Measurements from ENCODE around the gene PROM1. TPM values are rescaled to one million over a fixed set of nuclear protein-coding genes. Genes with fewer than 3 reads are reported as not detected.

Gene PROM1
- polyA plus RNA-seq, 3 donors, result not detected

GRCh38 chr4:16111533-16111932 lies 27.7 kb upstream of the PROM1 start:
- intact Hi-C loops (cut with micrococcal nuclease), result no loop called here
- Histone ChIP-seq H3K36me3 (replicated peaks in 1 of 2; ENCODE audit: control insufficient read depth in 1 of 2, insufficient read depth in 2 of 2, low read length in 2 of 2) (no peaks in the 10 kb centered on the region), H3K27me3 (ENCODE audit: control insufficient read depth in 2 of 2, insufficient read depth in 2 of 2, low read length in 2 of 2) (no peaks in the 10 kb centered on the region), H3K4me1 (ENCODE audit: control insufficient read depth in 1 of 2, insufficient read depth in 2 of 2, low read length in 2 of 2) (no peaks in the 10 kb centered on the region), H3K27ac (ENCODE audit: low read depth in 1 of 2, low read length in 2 of 2) (no peak overlapping the region), H3K79me2 (ENCODE audit: insufficient read depth, low read length) (no peaks in the 10 kb centered on the region), H4K20me1 (ENCODE audit: insufficient read depth, low read length) (no peaks in the 10 kb centered on the region), H3K9ac (ENCODE audit: insufficient read depth, low read length, poor library complexity, severe bottlenecking) (no peak overlapping the region), H3K9me3 (replicated peaks in 1 of 2; ENCODE audit: control insufficient read depth in 1 of 2, insufficient read depth in 1 of 2, low read length in 2 of 2) (no peaks in the 10 kb centered on the region), H3K4me3 (replicated peaks in 1 of 3; ENCODE audit: low read depth in 2 of 3, low read length in 3 of 3) (no peak overlapping the region), H2AFZ (ENCODE audit: insufficient read depth, low read depth, low read length, poor library complexity, severe bottlenecking) (no peak overlapping the region), H3K4me2 (replicated peaks; ENCODE audit: extremely low read depth, low read length, poor library complexity, severe bottlenecking) (no peak overlapping the region)
- 100% methylated on average over 2 of the region's 5 CpGs for WGBS (ENCODE audit: insufficient coverage)
- Mint-ChIP-seq H3K9me3 (peaks cover 0 to 4% (median 2%) of the 10 kb centered on the region in 7 donors), H3K27me3 (ENCODE audit: low read depth in 3 of 3) (peaks cover 0 to 4% (median 2%) of the 10 kb centered on the region in 3 donors), H3K36me3 (no peaks in the 10 kb centered on the region), H3K27ac (no peak overlapping the region), H3K4me3 (no peak overlapping the region), H3K4me1 (no peaks in the 10 kb centered on the region)
- no peak for DNase-seq
- TF ChIP-seq CTCF (IDR thresholded peaks at IDR 0.05), result no peak

GRCh38 chr4:16110661-16111290 lies 27.0 kb upstream of the PROM1 start:
- Histone ChIP-seq H3K36me3 (replicated peaks in 1 of 2; ENCODE audit: control insufficient read depth in 1 of 2, insufficient read depth in 2 of 2, low read length in 2 of 2) (no peaks in the 10 kb centered on the region), H3K27me3 (ENCODE audit: control insufficient read depth in 2 of 2, insufficient read depth in 2 of 2, low read length in 2 of 2) (no peaks in the 10 kb centered on the region), H3K9ac (ENCODE audit: insufficient read depth, low read length, poor library complexity, severe bottlenecking) (no peak overlapping the region), H3K79me2 (ENCODE audit: insufficient read depth, low read length) (no peaks in the 10 kb centered on the region), H3K9me3 (replicated peaks in 1 of 2; ENCODE audit: control insufficient read depth in 1 of 2, insufficient read depth in 1 of 2, low read length in 2 of 2) (no peaks in the 10 kb centered on the region), H2AFZ (ENCODE audit: insufficient read depth, low read depth, low read length, poor library complexity, severe bottlenecking) (no peak overlapping the region), H3K4me2 (replicated peaks; ENCODE audit: extremely low read depth, low read length, poor library complexity, severe bottlenecking) (no peak overlapping the region), H4K20me1 (ENCODE audit: insufficient read depth, low read length) (no peaks in the 10 kb centered on the region), H3K4me1 (ENCODE audit: control insufficient read depth in 1 of 2, insufficient read depth in 2 of 2, low read length in 2 of 2) (no peaks in the 10 kb centered on the region), H3K4me3 (replicated peaks in 1 of 3; ENCODE audit: low read depth in 2 of 3, low read length in 3 of 3) (no peak overlapping the region), H3K27ac (ENCODE audit: low read depth in 1 of 2, low read length in 2 of 2) (no peak overlapping the region)
- Mint-ChIP-seq H3K4me3 (no peak overlapping the region), H3K27me3 (ENCODE audit: low read depth in 3 of 3) (peaks cover 0 to 4% (median 2%) of the 10 kb centered on the region in 3 donors), H3K27ac (no peak overlapping the region), H3K9me3 (peaks cover 0 to 4% (median 2%) of the 10 kb centered on the region in 7 donors), H3K36me3 (no peaks in the 10 kb centered on the region), H3K4me1 (no peaks in the 10 kb centered on the region)
- DNase-seq, result no peak
- intact Hi-C loops (cut with micrococcal nuclease), result no loop called here
- WGBS (ENCODE audit: insufficient coverage), result 100% methylated on average over 2 of the region's 3 CpGs
- no peak for TF ChIP-seq CTCF (IDR thresholded peaks at IDR 0.05)

Measured in CD14-positive monocyte (primary cell).